ENCODE data around the gene ZSCAN31.

- TF ChIP-seq, protein P1, sequence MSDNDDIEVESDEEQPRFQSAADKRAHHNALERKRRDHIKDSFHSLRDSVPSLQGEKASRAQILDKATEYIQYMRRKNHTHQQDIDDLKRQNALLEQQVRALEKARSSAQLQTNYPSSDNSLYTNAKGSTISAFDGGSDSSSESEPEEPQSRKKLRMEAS (IDR thresholded peaks at IDR 0.05), result no peak
- TF ChIP-seq RAD21 (IDR thresholded peaks at IDR 0.05; ENCODE audit: low read depth), result no peak
Measured at GRCh38 chr6:28371706-28372451, 35.9 kb upstream of the ZSCAN31 start.

Measured in Ishikawa (cell line).